Activated CD4-positive, alpha-beta memory T cell treated with anti-CD3 and anti-CD28 coated beads for 36 hours (primary cell): ENCODE data around the gene RBMS1. TPM values are rescaled to one million over a fixed set of nuclear protein-coding genes. Genes with fewer than 3 reads are reported as not detected.

ENCODE experiments used
- CTCF ChIA-PET: fragments of 350-600 bp; sonication (Branson Sonifier 250); formaldehyde crosslinking; loops from one replicate; lab custom pipeline; 2021; ENCODE audit warnings: antibody characterized with exemption, inconsistent platforms; lab: Charles Lee
- POLR2A ChIA-PET: fragments of 350-600 bp; sonication (Branson Sonifier 250); formaldehyde crosslinking; loops from one replicate; lab custom pipeline; 2021; ENCODE audit warnings: antibody characterized with exemption; lab: Charles Lee
- DNase-seq: peaks from one replicate; pipeline ENCODE4 v3.0.0-alpha.2; 2020
- H3K27ac Mint-ChIP-seq: one replicate; pipeline ENCODE4 v1.8.0; 2021; ENCODE audit warnings: mixed read lengths
- H3K27me3 Mint-ChIP-seq: one replicate; pipeline ENCODE4 v1.8.0; 2021; ENCODE audit warnings: mixed read lengths
- H3K36me3 Mint-ChIP-seq: one replicate; pipeline ENCODE4 v1.8.0; 2021; ENCODE audit warnings: mixed read lengths
- H3K4me1 Mint-ChIP-seq: one replicate; pipeline ENCODE4 v1.8.0; 2021; ENCODE audit warnings: low read depth, mixed read lengths
- H3K4me3 Mint-ChIP-seq: one replicate; pipeline ENCODE4 v1.8.0; 2021; ENCODE audit warnings: mild to moderate bottlenecking, mixed read lengths
- H3K9me3 Mint-ChIP-seq: one replicate; pipeline ENCODE4 v1.8.0; 2021; ENCODE audit warnings: mixed read lengths
- intact Hi-C: fragments of 100-400 bp; cut with micrococcal nuclease; formaldehyde crosslinking; loops from one replicate; pipeline ENCODE4 v1.15.1; 2023
- total RNA-seq, 2 experiments: library from RNA; stranded (reverse); gene quantifications; one replicate each; pipeline ENCODE4 v1.2.3, GENCODE V29; 2021

The RBMS1 gene
- total RNA-seq, 2 experiments from 2014 or later: 37.9 to 40.0 TPM

DNA sequence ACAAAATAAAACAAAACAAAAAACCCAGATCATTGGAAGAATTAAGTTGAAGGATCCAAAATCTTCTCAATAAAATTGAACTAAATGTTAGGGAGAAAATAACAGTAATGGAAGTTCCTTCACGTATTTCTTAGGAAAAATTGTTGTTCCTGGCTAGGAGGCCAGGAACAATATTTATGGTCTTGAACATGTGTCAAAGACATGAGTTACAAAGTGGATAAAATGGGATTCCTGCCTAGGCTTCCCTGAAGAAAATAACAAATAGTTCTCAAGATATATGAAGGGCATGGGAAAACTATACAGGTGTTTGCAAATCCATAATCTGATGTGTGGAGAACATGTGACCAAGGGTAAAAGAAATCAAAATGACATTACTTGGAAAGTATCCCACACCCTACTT, 225.9 kb downstream of the RBMS1 start:
- no peak for DNase-seq
- ChIA-PET CTCF (interaction anchor here (1.4 kb wide), 1 partner anchor 48 kb away, joined by 4 read pairs; no protein-coding TSS in a partner anchor), POLR2A (interaction anchor here (0.7 to 1.3 kb wide), 2 partner anchors 44 to 1462 kb away, joined by 4 read pairs; no protein-coding TSS in a partner anchor)
- H3K9me3 Mint-ChIP-seq: no peaks in the 10 kb centered on the region
- peaks cover 11% of the 10 kb centered on the region for H3K36me3 Mint-ChIP-seq
- peaks cover 52% of the 10 kb centered on the region for H3K4me1 Mint-ChIP-seq
- intact Hi-C loops: loop anchor here (2.0 to 5.0 kb wide), 5 partner anchors 125 to 899 kb away; no protein-coding TSS in a partner anchor
- no peak overlapping the region for H3K27ac Mint-ChIP-seq
- H3K4me3 Mint-ChIP-seq: no peak overlapping the region
- peaks cover 5% of the 10 kb centered on the region for H3K27me3 Mint-ChIP-seq

DNA sequence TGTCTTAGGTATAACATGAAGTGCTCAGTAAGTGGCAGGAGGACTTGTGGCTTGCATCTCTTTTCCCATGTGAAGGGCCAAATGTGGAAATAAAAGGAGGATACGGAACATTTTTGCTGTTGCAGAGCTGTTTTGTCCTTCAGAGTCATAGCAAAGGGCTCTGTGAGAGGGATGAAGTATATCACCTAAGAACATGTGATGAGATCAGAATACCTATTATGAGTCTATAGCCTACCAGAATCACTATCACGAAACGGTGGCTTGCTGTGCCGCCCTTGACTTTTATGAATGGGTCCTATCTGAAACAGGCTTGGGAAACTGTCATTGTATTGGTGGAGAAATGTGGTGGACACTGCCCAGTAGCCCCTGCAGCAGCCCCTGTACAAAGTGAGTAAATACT, 226.6 kb downstream of the RBMS1 start:
- ChIA-PET CTCF (interaction anchor here (1.1 to 1.5 kb wide), 4 partner anchors 11 to 797 kb away, joined by 3 to 4 read pairs (median 4); no protein-coding TSS in a partner anchor), POLR2A (interaction anchor here (1.3 to 2.2 kb wide), 2 partner anchors 43 to 55 kb away, joined by 4 to 7 read pairs; no protein-coding TSS in a partner anchor)
- peaks cover 5% of the 10 kb centered on the region for H3K27me3 Mint-ChIP-seq
- peaks cover 49% of the 10 kb centered on the region for H3K4me1 Mint-ChIP-seq
- H3K27ac Mint-ChIP-seq: peak overlapping the region; percentile 11
- no peak overlapping the region for H3K4me3 Mint-ChIP-seq
- intact Hi-C loops: loop anchor here (2.0 to 5.0 kb wide), 5 partner anchors 125 to 900 kb away; no protein-coding TSS in a partner anchor
- H3K9me3 Mint-ChIP-seq: no peaks in the 10 kb centered on the region
- peak; percentile 48 for DNase-seq
- H3K36me3 Mint-ChIP-seq: peaks cover 10% of the 10 kb centered on the region

DNA sequence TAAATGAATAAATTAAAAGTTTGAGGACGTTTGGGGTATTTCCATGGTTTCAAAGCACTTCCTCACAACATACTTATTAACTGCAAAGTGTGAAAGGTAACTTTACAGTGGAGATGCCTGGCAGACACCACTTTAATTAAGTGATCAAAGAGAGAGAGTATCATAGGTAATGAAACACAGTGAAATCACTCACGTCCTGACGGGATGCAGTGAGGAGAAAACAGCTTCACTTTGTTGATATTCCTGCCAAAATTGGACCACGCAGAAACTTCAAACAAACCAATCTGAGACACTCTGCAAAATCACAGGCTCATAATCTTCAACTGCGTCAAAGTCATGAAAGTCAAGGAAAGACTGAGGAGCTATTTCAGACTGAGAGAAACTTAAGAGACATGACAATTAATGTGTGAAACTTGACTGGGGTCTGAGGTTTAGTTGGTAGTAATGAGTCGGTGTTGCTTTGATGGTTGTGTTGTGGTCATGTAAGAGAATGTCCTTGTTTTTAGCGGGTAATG, 227.5 kb downstream of the RBMS1 start:
- Mint-ChIP-seq H3K27me3 (peaks cover 5% of the 10 kb centered on the region), H3K27ac (peak overlapping the region; percentile 63), H3K4me3 (peak overlapping the region; percentile 21), H3K36me3 (peaks cover 4% of the 10 kb centered on the region), H3K9me3 (no peaks in the 10 kb centered on the region), H3K4me1 (peaks cover 49% of the 10 kb centered on the region)
- DNase-seq: peak; percentile 29
- intact Hi-C loops: loop anchor here (1.0 to 5.0 kb wide), 10 partner anchors 28 to 901 kb away; no protein-coding TSS in a partner anchor
- ChIA-PET POLR2A (interaction anchor here (0.9 to 2.2 kb wide), 4 partner anchors 30 to 58 kb away, joined by 3 to 7 read pairs (median 5); no protein-coding TSS in a partner anchor), CTCF (interaction anchor here (0.6 to 2.2 kb wide), 7 partner anchors 10 to 798 kb away, joined by 3 to 9 read pairs (median 3); no protein-coding TSS in a partner anchor)

DNA sequence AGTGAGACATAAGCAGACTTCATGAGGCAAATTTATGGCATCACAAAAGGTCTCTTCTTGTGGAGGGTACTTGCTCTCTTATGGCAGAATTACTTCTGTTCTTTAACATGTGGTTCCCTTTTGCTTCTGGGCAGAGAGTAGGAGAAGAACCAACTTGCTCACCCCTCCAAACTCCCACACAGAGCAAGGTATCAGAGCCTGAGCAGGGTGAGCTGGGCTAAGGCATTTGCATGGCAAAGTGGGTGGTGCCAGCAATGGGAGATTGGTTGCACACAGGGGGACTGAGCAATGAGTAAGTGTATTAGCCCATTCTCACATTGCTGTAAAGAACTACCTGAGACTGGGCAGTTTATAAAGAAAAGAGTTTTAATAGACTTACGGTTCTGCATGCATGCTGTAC, 229.3 kb downstream of the RBMS1 start:
- Mint-ChIP-seq H3K36me3 (peaks cover 2% of the 10 kb centered on the region), H3K27ac (no peak overlapping the region), H3K4me1 (peaks cover 36% of the 10 kb centered on the region), H3K4me3 (no peak overlapping the region), H3K27me3 (peaks cover 5% of the 10 kb centered on the region), H3K9me3 (no peaks in the 10 kb centered on the region)
- POLR2A ChIA-PET: no interaction called here
- intact Hi-C loops: no loop called here
- CTCF ChIA-PET: interaction anchor here (2.2 kb wide), 1 partner anchor 12 kb away, joined by 9 read pairs; no protein-coding TSS in a partner anchor
- no peak for DNase-seq

DNA sequence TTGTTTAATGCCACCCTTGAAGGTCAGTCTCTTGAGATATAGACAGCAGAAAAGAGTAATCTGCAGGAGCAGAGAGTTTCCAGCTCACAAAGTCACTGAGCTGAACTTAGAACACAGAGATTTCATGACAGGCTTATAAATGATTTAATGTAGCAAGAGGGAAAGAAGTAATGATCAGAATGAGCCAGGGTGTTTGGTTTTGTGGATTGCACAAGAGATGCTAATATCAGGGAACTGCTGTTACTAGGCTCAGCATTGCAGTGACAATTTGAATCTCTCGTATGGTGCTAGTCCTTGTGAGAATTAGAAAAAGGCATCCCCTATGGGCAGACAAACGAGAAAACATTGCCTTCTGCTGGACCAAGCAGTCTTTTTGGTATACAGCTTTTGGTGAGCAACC, 231.9 kb downstream of the RBMS1 start:
- H3K4me3 Mint-ChIP-seq: no peak overlapping the region
- no peak for DNase-seq
- intact Hi-C loops: no loop called here
- ChIA-PET CTCF (no interaction called here), POLR2A (interaction anchor here (0.5 kb wide), 1 partner anchor 160 kb away, joined by 3 read pairs; no protein-coding TSS in a partner anchor)
- peaks cover 26% of the 10 kb centered on the region for H3K4me1 Mint-ChIP-seq
- no peaks in the 10 kb centered on the region for H3K9me3 Mint-ChIP-seq
- H3K27ac Mint-ChIP-seq: no peak overlapping the region
- H3K36me3 Mint-ChIP-seq: peaks cover 2% of the 10 kb centered on the region
- no peaks in the 10 kb centered on the region for H3K27me3 Mint-ChIP-seq

DNA sequence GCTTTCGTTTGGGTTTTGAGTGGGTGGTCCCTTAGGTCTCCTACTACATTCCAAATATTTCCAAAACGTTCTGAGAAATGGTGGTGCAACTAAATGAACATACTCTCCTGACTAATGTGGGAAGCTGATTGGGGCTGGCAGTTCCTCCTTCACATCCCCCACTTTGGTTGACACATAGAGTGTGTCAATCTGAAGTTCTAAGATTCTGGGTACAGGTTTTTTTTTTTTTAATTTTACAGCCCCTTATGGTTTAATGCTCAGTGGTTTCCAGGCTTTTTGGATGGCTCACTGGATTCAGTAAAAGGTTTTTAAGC, 235.2 kb downstream of the RBMS1 start:
- intact Hi-C loops: no loop called here
- Mint-ChIP-seq H3K27me3 (no peaks in the 10 kb centered on the region), H3K27ac (no peak overlapping the region), H3K4me1 (no peaks in the 10 kb centered on the region), H3K4me3 (no peak overlapping the region), H3K9me3 (no peaks in the 10 kb centered on the region), H3K36me3 (peaks cover 2% of the 10 kb centered on the region)
- DNase-seq: no peak
- ChIA-PET CTCF (no interaction called here), POLR2A (no interaction called here)

DNA sequence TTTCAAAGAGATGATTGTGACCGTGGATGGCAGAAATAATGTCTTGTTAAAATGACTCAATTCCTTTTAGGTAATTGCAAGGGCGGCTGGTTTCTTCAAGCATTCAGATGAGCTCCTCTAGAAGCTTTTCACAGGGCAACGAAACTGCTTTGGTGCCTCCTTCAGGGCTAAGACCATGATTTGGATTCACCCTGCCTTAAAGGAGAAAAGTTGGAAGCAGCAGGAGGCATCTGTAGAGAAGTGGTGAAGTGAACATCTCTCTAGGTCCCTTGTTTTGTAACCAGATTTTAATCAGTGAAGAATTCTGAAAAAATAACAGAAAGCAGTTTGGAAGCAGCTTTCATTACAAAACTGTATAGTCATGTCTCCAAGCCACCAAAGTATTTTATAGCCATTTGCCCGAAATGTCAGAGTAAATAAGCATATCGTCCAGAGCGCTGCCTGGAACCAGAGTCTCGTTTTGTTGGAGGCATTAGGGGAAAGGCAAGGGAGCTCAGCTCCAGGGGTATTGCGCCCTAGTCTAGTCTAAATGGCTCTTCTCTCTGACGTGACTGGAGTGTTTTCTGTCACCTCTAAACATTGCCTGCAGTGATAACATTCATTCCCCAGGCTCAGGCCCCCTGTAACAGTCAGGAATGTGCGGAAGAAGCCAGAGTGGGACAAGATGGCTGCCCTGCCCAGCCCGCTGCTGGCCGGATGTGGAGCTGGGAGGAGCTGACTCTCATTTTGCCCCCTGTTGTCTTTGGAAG, 235.7 kb downstream of the RBMS1 start:
- intact Hi-C loops: no loop called here

DNA sequence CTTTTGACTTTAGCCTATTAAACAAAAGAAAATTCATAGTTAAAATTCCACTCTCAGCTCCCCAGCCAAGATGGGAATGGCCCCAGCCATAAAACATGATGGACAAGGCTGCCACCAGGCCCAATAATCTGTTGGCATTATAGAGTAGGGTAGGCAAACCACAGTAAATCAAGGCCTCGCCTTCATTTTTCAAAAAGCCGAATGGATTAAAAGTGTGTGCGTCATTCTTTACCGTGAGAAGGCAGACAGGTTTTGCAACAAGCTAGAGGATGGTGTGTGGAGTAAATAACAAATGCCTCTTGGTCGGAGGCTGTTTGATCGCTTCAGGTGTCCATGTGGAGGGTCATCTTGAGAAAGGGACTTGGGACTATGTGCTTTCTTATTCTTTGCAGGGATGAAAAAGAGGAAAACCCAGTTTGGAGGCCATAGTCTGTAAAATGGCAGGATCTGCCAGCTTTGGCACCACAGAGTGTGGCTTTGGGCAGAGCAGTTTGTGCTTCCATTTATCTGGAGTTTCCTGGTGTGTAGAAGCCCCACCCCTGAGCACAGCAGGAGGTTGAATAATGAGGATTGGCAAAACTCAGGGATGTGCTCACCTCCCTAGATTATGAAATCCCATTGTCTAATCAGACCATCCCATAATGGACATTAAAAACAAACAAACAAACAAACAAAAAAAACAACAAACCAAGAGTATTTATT, 236.4 kb downstream of the RBMS1 start:
- H3K9me3 Mint-ChIP-seq: no peaks in the 10 kb centered on the region
- intact Hi-C loops: no loop called here
- H3K4me1 Mint-ChIP-seq: no peaks in the 10 kb centered on the region
- ChIA-PET CTCF (interaction anchor here (1.5 to 1.8 kb wide), 2 partner anchors 713 to 737 kb away, joined by 4 read pairs; no protein-coding TSS in a partner anchor), POLR2A (no interaction called here)
- H3K27me3 Mint-ChIP-seq: peaks cover 1% of the 10 kb centered on the region
- H3K36me3 Mint-ChIP-seq: peaks cover 2% of the 10 kb centered on the region
- DNase-seq: no peak
- no peak overlapping the region for H3K27ac Mint-ChIP-seq
- no peak overlapping the region for H3K4me3 Mint-ChIP-seq

More for the DNA sequence above, 235.7 kb downstream of the RBMS1 start:
- H3K36me3 Mint-ChIP-seq: peaks cover 2% of the 10 kb centered on the region
- H3K27me3 Mint-ChIP-seq: peaks cover 1% of the 10 kb centered on the region
- H3K27ac Mint-ChIP-seq: no peak overlapping the region
- no peaks in the 10 kb centered on the region for H3K4me1 Mint-ChIP-seq
- no peaks in the 10 kb centered on the region for H3K9me3 Mint-ChIP-seq
- POLR2A ChIA-PET: no interaction called here
- CTCF ChIA-PET: interaction anchor here (1.8 kb wide), 1 partner anchor 736 kb away, joined by 4 read pairs; no protein-coding TSS in a partner anchor
- H3K4me3 Mint-ChIP-seq: no peak overlapping the region
- no peak for DNase-seq

DNA sequence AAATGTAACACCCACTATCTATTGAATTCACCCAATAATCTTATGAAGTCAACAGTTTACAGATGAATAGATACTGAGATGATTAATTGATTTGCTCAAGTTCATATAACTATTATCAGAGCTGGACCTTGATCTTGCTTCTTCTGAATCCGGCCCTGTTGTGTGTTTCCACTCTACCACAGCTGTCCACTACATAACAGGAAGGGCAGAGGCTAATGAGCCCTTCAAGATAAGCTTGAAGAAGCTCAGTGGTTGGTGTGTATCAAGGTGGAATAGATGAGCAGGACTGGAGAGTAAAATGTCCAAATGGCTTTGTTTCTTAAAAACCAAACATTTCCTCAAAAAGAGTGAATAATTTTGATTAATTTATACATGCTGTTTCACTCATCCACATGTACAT, 237.1 kb downstream of the RBMS1 start:
- peaks cover 2% of the 10 kb centered on the region for H3K36me3 Mint-ChIP-seq
- no peak overlapping the region for H3K27ac Mint-ChIP-seq
- H3K9me3 Mint-ChIP-seq: no peaks in the 10 kb centered on the region
- H3K4me3 Mint-ChIP-seq: no peak overlapping the region
- intact Hi-C loops: no loop called here
- no peak for DNase-seq
- CTCF ChIA-PET: interaction anchor here (1.2 to 1.8 kb wide), 3 partner anchors 10 to 738 kb away, joined by 4 read pairs; no protein-coding TSS in a partner anchor
- H3K4me1 Mint-ChIP-seq: no peaks in the 10 kb centered on the region
- peaks cover 1% of the 10 kb centered on the region for H3K27me3 Mint-ChIP-seq
- POLR2A ChIA-PET: no interaction called here

DNA sequence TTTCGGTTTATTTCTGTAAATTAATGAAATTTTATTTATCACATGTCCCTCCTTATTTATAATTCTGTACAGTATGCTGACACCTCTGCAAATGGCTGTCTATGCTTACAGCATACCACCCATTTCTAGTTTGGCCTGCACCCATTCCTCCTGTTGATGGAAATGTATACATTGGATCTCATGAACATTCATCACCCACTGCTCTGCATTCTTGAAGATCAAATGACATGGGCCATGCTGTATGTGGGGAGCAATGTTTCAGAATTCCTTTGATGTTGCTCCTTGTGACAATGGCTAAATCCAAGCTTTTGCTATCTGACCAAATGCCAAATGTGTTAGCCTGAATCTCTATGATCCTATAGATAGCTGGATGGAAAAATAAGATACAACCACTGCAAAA, 238.2 kb downstream of the RBMS1 start:
- peaks cover 1% of the 10 kb centered on the region for H3K27me3 Mint-ChIP-seq
- H3K9me3 Mint-ChIP-seq: no peaks in the 10 kb centered on the region
- intact Hi-C loops: no loop called here
- CTCF ChIA-PET: interaction anchor here (1.2 to 1.5 kb wide), 6 partner anchors 11 to 739 kb away, joined by 3 to 4 read pairs (median 3); no protein-coding TSS in a partner anchor
- H3K36me3 Mint-ChIP-seq: peaks cover 2% of the 10 kb centered on the region
- no peak overlapping the region for H3K4me3 Mint-ChIP-seq
- H3K4me1 Mint-ChIP-seq: no peaks in the 10 kb centered on the region
- DNase-seq: no peak
- H3K27ac Mint-ChIP-seq: no peak overlapping the region
- POLR2A ChIA-PET: no interaction called here

DNA sequence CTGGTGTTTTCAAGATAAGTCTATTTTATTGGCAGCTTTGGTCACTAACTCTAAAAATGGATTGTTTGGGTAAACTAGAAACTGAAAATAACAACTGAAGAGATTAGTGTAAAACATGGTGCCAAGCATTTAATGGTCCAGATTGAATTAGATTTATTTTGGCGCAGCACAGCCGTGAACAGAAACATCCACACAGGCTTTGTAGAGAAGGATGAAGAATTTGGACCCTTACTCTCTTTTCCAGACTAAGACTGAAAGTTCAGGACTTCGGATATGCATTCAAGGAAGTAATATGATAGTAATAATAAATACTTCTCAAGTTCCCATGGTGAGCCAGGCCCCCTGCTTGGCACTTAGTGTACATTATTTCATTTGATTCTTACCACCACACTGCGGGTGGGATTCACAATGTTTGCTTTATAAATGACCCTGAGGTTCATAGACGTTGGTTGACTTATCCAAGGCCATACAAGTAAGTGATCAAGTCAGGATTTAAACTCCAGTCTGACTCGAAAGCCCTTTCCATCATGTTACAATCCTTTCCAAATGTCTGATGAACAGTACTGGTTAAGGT, 239.3 kb downstream of the RBMS1 start:
- POLR2A ChIA-PET: no interaction called here
- Mint-ChIP-seq H3K4me3 (no peak overlapping the region), H3K4me1 (no peaks in the 10 kb centered on the region), H3K9me3 (no peaks in the 10 kb centered on the region), H3K36me3 (no peaks in the 10 kb centered on the region), H3K27me3 (peaks cover 1% of the 10 kb centered on the region), H3K27ac (no peak overlapping the region)
- no peak for DNase-seq
- CTCF ChIA-PET: interaction anchor here (0.7 to 1.7 kb wide), 7 partner anchors 19 to 740 kb away, joined by 3 to 5 read pairs (median 3); no protein-coding TSS in a partner anchor
- intact Hi-C loops: no loop called here
